Esophagus muscularis mucosa (tissue), 3 donors: ENCODE measurements around the gene SFTPB.

Experiments
- POLR2A ChIP-seq: fragments of 450-650 bp; IDR thresholded peaks from one replicate; pipeline ENCODE4 v1.6.1; 2017; ENCODE audit warnings: antibody characterized with exemption, moderate library complexity, mild to moderate bottlenecking, low read depth
- TF ChIP-seq, protein P1 (sequence below), 3 experiments: fragments of 200-600 bp in 2 of 3; fragments of 450-650 bp in 1 of 3; sonication (generic) in 2 of 3; IDR thresholded peaks; one replicate each; pipeline ENCODE4 v1.5.1; 2017 to 2019; ENCODE audit warnings: antibody characterized with exemption in 3 of 3, mild to moderate bottlenecking in 2 of 3, moderate library complexity in 1 of 3

- TF ChIP-seq POLR2A = no peak
- TF ChIP-seq, protein P1, sequence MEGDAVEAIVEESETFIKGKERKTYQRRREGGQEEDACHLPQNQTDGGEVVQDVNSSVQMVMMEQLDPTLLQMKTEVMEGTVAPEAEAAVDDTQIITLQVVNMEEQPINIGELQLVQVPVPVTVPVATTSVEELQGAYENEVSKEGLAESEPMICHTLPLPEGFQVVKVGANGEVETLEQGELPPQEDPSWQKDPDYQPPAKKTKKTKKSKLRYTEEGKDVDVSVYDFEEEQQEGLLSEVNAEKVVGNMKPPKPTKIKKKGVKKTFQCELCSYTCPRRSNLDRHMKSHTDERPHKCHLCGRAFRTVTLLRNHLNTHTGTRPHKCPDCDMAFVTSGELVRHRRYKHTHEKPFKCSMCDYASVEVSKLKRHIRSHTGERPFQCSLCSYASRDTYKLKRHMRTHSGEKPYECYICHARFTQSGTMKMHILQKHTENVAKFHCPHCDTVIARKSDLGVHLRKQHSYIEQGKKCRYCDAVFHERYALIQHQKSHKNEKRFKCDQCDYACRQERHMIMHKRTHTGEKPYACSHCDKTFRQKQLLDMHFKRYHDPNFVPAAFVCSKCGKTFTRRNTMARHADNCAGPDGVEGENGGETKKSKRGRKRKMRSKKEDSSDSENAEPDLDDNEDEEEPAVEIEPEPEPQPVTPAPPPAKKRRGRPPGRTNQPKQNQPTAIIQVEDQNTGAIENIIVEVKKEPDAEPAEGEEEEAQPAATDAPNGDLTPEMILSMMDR (IDR thresholded peaks at IDR 0.05) = no peak
Observed at GRCh38 chr2:85699325-85699724, 31.3 kb upstream of the SFTPB start.
